GM12801 (cell line): Measurements from ENCODE around the gene STRADB.

Source experiments
- CTCF ChIP-seq: IDR thresholded peaks from one replicate; pipeline ENCODE4 v1.5.1; 2011; ENCODE audit warnings: control low read depth; ENCODE audit not compliant: insufficient read length; ENCODE audit errors: extremely low read depth

STRADB gene

DNA sequence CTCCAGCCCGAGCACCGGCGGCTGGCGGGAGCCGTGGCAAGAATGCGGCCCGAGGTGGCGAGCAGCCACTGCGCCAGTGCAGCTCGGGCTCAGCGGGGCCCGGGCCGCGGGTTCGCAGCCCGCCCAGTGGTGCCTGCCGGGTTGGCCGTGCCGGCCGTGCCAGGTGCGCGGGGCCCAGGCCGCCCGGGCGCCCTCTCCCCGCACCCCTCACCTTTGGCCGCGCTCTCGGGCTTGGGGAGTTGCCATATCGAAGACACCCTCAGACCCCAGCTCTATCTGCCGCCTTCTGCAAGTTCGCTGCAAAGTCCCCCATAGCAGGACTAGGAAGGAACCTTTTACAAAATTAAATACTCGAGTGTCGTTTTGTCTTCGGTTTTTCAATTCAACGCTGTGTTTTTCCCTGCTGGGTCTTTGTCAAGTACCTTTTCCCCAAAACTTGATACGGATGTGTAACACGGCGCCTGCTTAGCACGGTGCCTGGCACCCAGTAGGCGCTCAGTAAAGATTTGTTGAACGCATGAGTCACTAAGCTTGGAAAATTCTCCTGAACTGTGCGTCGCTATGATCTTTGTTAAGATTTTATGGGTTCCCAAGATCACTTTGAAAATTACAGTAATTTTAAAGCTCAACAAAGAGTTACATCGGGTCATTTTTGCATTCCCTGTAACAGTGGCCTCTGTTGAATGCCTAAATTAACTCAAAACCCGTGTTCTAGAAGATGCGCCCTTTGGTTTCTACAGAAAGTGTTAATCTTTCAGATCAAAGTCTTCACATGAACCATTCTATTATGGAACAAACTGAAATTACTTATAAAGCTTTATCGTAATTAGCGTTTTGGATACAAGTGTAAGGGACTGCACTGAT lies 750 bp downstream of the STRADB start:
- TF ChIP-seq CTCF: no peak

GRCh38 chr2:201452922-201453643 lies 1.5 kb downstream of the STRADB start:
- no peak for TF ChIP-seq CTCF

- TF ChIP-seq CTCF: no peak
These were observed 6.8 kb downstream of the STRADB start for GRCh38 chr2:201458381-201458780.

DNA sequence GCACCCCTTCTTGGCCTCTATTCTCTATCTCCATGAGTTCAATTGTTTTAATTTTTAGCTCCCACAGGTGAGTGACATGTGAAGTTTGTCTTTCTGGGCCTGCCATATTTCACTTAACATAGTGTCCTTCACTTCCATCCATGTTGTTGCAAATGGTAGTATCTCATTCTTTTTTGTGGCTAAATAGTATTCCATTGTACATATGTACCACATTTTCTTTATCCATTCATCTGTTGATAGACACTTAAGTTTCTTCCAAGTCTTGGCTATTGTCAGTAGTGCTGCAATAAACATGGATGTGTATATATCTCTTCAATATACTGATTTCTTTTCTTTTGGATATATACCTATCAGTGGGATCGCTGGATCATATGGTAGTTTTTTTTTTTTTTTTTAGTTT lies 9.0 kb downstream of the STRADB start:
- TF ChIP-seq CTCF: no peak

GRCh38 chr2:201464547-201464946 lies 13.0 kb downstream of the STRADB start:
- no peak for TF ChIP-seq CTCF

- no peak for TF ChIP-seq CTCF
These were observed 14.0 kb downstream of the STRADB start for GRCh38 chr2:201465524-201465971.

DNA sequence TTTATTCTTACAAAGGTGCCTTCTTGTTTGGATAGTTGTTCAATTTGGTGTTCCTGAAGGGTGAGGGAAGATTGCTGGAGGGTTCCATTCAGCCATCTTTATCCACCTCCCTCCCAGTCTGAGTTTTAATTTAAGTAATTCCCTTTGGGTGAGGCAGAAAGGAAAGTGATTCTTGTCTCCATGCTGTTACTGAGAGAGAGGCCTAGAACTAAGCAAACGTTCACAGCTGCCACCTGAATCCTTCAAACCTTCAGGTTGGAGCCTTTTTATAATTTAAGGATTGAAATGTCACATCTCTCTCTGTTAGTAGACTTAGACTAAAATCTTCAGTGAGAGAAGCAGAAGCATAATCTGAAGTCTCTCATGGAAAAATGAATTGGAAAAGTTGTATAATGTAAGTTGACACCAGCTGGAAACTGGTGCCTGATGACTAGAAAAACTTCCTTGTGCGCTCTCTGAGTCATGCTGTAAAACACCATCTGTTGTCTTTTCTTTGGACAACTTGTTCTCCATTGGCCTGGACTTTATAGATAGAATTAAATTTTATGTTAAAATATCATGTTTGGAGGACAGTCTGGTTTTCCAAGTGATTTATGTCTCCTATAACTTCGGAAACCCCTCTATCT lies 14.6 kb downstream of the STRADB start:
- TF ChIP-seq CTCF: no peak
